HG02678 (cell line): ENCODE measurements around the gene VPS50.
A peak's percentile ranks its signal among the peaks of the same experiment; 100 is the strongest.
"Not testable (repeated sequence)": the region's sequence is repeated elsewhere in the genome, so short reads cannot be mapped to it uniquely, and the experiment has no call there.

Experiments used
- ATAC-seq: cut with Tn5 transposase; IDR thresholded peaks from one replicate; pipeline ENCODE4 v1.9.1; 2021; ENCODE audit warnings: mild to moderate bottlenecking, moderate library complexity; ENCODE audit not compliant: unreplicated experiment

VPS50 gene

GRCh38 chr7:93327006-93327633 lies 95.0 kb downstream of the VPS50 start:
- ATAC-seq = no peak

GRCh38 chr7:93331706-93332105 lies 99.5 kb downstream of the VPS50 start:
- ATAC-seq = no peak

GRCh38 chr7:93332172-93332571 lies 100.0 kb downstream of the VPS50 start:
- ATAC-seq = no peak

- ATAC-seq = no peak
Measured at GRCh38 chr7:93337052-93337451, 104.9 kb downstream of the VPS50 start.

- not testable (repeated sequence) for ATAC-seq
Measured at GRCh38 chr7:93342178-93342577, 110.0 kb downstream of the VPS50 start.

- ATAC-seq = no peak
Measured at GRCh38 chr7:93350338-93350737, 118.2 kb downstream of the VPS50 start.

GRCh38 chr7:93352881-93353280 lies 120.7 kb downstream of the VPS50 start:
- no peak for ATAC-seq

DNA sequence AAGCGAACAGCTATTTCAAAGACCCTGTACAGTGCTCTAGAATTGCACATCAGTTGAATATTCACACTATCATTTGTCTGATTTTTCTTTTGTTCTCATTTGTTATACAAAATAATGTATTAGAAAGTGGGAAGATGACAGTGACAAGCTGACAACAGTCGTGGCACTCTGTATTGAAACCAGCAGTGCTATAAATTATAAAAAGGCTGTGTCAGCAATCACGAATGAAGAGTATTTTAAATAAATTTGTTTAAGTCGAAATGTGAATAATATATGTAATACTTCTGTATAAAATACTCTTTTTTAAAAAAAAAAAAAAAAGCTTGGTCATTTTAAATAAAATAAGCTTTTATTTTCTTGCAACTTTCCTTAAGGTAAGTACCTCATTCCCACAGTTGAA lies 122.6 kb downstream of the VPS50 start:
- ATAC-seq = no peak

DNA sequence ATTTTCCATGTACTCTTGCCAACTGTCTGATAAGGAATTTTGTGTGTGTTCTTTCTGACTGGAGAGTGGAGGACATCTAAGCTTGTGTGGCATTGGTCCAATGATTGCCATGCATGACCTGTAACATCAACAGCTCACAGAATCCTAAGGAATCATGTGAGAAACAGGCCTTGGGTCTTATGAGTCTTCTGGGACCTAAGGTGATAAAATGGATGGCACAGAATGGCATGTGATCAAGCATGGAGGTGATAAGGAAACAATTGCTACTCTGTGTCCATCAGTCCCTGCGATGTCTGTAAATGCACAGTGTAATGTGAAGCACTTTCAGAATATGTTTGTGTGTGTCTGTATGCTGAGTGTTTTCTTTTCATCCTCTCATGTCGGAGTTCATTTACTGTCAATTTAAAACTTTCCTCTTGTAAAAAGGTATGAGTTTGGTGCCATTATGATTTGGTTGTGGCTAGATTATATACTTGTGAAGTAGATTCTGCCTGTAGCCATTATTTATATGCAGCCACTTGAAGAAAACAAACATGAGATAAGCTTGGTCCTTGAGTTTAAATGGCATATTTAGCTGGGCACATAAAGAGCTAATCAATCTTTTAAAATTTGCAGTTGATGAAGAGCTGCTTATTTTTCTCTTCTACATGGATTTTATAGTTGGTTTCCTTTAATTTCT lies 127.5 kb downstream of the VPS50 start:
- no peak for ATAC-seq

DNA sequence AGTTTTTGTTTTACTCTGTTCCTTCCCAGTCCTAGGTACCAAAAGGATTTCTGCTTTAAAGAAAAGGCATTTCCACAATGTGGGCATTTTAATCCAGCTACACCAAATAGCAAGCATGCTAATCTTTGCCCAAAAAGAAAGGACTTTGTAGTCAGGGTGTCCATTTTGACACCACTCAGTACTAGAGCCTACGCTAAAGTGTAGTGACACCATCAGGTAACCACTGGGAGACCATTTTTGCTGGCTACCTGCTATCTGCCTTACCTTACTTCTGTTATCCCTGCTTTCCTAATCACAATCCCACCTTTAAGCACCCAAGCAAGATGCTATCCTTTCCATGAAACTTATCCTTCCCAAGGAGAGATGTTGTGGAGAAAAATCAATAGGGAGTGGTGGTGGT lies 129.7 kb downstream of the VPS50 start:
- no peak for ATAC-seq

DNA sequence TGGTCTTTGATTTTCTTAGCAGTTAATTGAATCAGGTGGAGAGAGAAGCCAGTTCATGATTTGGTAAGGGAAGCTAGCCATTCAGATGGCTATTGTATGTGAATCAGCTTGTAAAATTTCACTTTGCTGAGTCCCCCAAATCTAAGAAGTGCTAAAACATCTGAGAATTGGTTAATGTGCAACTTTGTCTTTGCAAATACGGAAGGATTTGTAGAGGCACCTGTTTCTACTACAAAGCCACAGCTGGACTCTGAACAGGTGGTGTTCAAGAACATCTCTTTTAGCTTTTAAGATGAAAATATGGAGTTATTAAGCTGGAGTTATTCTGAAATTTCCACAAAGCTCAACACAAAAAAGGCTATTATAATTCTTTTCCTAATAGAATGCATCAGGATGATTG lies 132.6 kb downstream of the VPS50 start:
- no peak for ATAC-seq

- ATAC-seq = no peak
Measured at GRCh38 chr7:93365341-93365740, 133.2 kb downstream of the VPS50 start.

GRCh38 chr7:93366816-93367215 lies 134.7 kb downstream of the VPS50 start:
- ATAC-seq = no peak

DNA sequence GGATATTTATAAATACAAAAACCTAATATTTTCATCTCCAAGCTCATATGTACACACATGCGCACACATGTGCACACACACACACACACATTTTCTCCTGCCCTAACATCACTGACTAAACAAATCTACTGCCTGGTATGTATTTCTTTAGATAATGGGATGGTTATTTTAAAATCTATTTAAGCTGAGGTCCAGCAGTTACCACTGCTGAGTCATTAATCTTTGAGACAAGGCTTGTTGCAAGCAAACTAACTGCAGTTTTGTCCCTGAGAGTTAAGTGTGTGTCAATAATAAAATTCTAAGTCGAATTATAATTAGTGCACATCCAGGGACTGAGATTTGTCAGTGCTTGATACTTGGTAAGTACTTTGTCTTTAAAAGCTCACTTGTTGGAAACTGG lies 135.1 kb downstream of the VPS50 start:
- no peak for ATAC-seq

DNA sequence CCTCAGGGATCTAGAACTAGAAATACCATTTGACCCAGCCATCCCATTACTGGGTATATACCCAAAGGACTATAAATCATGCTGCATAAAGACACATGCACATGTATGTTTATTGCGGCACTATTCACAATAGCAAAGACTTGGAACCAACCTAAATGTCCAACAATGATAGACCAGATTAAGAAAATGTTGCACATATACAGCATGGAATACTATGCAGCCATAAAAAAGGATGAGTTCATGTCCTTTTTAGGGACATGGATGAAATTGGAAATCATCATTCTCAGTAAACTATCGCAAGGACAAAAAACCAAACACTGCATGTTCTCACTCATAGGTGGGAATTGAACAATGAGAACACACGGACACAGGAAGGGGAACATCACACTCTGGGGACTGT lies 138.8 kb downstream of the VPS50 start:
- not testable (repeated sequence) for ATAC-seq

- no peak for ATAC-seq
Measured at GRCh38 chr7:93373537-93373936, 141.4 kb downstream of the VPS50 start.

DNA sequence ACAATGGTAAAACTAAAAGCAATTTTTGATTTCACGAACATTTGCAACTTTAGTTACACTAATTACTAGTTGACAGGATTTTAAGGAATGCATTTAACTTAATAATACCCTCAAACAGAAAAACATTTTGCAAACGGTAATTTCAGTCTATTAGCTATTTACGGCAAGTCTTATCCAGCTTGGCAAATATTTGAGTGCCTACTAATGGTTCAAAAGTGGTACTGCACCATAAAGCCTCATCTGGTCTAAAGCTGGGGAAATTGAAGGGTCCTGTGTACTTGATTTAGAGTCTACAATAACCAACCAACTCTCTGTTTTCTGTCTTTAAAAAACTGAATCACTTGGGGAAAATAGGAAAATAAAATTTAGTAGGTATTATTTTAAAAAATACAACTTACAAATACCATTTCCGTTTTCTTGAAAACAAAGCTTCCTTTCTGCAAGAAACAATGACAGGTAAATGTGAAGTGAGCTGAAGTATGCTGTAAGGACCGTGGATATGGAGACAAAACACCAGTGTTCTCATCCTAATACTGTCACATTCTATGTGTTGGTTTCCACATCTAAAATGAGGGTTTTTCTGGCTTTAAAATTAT lies 142.3 kb downstream of the VPS50 start:
- ATAC-seq = peak; percentile 74

- peak; percentile 47 for ATAC-seq
Measured at GRCh38 chr7:93375603-93376002, 143.4 kb downstream of the VPS50 start.

- peak; percentile 42 for ATAC-seq
Measured at GRCh38 chr7:93378131-93378760, 146.1 kb downstream of the VPS50 start.

- no peak for ATAC-seq
Measured at GRCh38 chr7:93382362-93382761, 150.2 kb downstream of the VPS50 start.

GRCh38 chr7:93390660-93391059 lies 158.5 kb downstream of the VPS50 start:
- ATAC-seq = no peak

DNA sequence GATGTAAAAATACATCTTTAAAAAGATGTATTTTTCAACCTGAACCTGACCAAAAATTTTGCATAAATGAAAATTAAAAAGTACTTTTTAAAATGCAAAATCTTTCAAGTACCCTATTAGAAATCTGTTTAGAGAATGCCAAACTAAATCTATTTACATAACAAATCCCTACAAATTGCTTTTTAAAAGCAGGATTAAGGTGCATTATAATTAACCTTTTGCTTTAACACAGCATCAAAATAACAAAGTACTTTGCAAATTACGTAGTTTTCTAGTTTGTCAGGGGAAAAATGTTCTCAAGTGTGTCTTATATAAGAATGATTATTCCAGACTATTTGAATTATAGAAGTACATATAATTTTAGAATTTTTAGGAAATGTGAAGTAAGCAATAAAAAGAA lies 160.8 kb downstream of the VPS50 start:
- ATAC-seq = no peak
